Measurements from ENCODE around the gene ADCY4. TPM values are rescaled to one million over a fixed set of nuclear protein-coding genes. Genes with fewer than 3 reads are reported as not detected.

Gene ADCY4
- total and polyA plus RNA-seq, 2 of the 13 experiments (the other 11 are each of a cell fraction or from before 2014, with no cell fraction given): 0.03 TPM; not detected in 1

GRCh38 chr14:24307156-24307574, 27.7 kb downstream of the ADCY4 start (continued):
- TF ChIP-seq ZNF280B (CRISPR knock-in tag; IDR thresholded peaks at IDR 0.05; ENCODE audit: borderline replicate concordance) (0 out of 2 replicates have a peak, but pooled peaks have one; percentile 13), ZNF557 (CRISPR knock-in tag; IDR thresholded peaks at IDR 0.05) (peak; percentile 51; the same call in 1 of the 2 replicates), ZNF598 (CRISPR knock-in tag; IDR thresholded peaks at IDR 0.05; ENCODE audit: borderline replicate concordance) (0 out of 2 replicates have a peak, but pooled peaks have one; percentile 55), HNRNPH1 (optimal IDR thresholded peaks at IDR 0.05; ENCODE audit: low read depth, low read length) (peak; percentile 6), ZNF782 (CRISPR knock-in tag; IDR thresholded peaks at IDR 0.05; ENCODE audit: borderline replicate concordance) (no peak), ZNF160 (CRISPR knock-in tag; IDR thresholded peaks at IDR 0.05) (peak; percentile 8; the same call in 1 of the 2 replicates), NCOA2 (CRISPR knock-in tag; IDR thresholded peaks at IDR 0.05) (no peak), PRPF4 (IDR thresholded peaks at IDR 0.05; ENCODE audit: low read depth, low read length, poor library complexity, severe bottlenecking) (peak; percentile 79), ZBTB7B (CRISPR knock-in tag; IDR thresholded peaks at IDR 0.05) (0 out of 2 replicates have a peak, but pooled peaks have one; percentile 35), TFDP2 (CRISPR knock-in tag; IDR thresholded peaks at IDR 0.05) (0 out of 2 replicates have a peak, but pooled peaks have one; percentile 40), IRX3 (CRISPR knock-in tag; IDR thresholded peaks at IDR 0.05; ENCODE audit: borderline replicate concordance, low read depth) (0 out of 2 replicates have a peak, but pooled peaks have one; percentile 12), ZNF674 (CRISPR knock-in tag; IDR thresholded peaks at IDR 0.05; ENCODE audit: low read depth) (peak; percentile 85; the same call in 1 of the 2 replicates), ZFY (CRISPR knock-in tag; IDR thresholded peaks at IDR 0.05) (peak; percentile 59), SUZ12 (IDR thresholded peaks at IDR 0.05; ENCODE audit: low read depth, low read length) (0 out of 2 replicates have a peak, but pooled peaks have one; percentile 20), ZNF777 (CRISPR knock-in tag; IDR thresholded peaks at IDR 0.05) (0 out of 2 replicates have a peak, but pooled peaks have one; percentile 41)
- TF ChIP-seq, protein P1, sequence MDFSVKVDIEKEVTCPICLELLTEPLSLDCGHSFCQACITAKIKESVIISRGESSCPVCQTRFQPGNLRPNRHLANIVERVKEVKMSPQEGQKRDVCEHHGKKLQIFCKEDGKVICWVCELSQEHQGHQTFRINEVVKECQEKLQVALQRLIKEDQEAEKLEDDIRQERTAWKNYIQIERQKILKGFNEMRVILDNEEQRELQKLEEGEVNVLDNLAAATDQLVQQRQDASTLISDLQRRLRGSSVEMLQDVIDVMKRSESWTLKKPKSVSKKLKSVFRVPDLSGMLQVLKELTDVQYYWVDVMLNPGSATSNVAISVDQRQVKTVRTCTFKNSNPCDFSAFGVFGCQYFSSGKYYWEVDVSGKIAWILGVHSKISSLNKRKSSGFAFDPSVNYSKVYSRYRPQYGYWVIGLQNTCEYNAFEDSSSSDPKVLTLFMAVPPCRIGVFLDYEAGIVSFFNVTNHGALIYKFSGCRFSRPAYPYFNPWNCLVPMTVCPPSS (IDR thresholded peaks at IDR 0.05): no peak
- TF ChIP-seq, protein P2, sequence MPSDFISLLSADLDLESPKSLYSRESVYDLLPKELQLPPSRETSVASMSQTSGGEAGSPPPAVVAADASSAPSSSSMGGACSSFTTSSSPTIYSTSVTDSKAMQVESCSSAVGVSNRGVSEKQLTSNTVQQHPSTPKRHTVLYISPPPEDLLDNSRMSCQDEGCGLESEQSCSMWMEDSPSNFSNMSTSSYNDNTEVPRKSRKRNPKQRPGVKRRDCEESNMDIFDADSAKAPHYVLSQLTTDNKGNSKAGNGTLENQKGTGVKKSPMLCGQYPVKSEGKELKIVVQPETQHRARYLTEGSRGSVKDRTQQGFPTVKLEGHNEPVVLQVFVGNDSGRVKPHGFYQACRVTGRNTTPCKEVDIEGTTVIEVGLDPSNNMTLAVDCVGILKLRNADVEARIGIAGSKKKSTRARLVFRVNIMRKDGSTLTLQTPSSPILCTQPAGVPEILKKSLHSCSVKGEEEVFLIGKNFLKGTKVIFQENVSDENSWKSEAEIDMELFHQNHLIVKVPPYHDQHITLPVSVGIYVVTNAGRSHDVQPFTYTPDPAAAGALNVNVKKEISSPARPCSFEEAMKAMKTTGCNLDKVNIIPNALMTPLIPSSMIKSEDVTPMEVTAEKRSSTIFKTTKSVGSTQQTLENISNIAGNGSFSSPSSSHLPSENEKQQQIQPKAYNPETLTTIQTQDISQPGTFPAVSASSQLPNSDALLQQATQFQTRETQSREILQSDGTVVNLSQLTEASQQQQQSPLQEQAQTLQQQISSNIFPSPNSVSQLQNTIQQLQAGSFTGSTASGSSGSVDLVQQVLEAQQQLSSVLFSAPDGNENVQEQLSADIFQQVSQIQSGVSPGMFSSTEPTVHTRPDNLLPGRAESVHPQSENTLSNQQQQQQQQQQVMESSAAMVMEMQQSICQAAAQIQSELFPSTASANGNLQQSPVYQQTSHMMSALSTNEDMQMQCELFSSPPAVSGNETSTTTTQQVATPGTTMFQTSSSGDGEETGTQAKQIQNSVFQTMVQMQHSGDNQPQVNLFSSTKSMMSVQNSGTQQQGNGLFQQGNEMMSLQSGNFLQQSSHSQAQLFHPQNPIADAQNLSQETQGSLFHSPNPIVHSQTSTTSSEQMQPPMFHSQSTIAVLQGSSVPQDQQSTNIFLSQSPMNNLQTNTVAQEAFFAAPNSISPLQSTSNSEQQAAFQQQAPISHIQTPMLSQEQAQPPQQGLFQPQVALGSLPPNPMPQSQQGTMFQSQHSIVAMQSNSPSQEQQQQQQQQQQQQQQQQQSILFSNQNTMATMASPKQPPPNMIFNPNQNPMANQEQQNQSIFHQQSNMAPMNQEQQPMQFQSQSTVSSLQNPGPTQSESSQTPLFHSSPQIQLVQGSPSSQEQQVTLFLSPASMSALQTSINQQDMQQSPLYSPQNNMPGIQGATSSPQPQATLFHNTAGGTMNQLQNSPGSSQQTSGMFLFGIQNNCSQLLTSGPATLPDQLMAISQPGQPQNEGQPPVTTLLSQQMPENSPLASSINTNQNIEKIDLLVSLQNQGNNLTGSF (CRISPR knock-in tag; IDR thresholded peaks at IDR 0.05): peak; percentile 38; the same call in 1 of the 2 replicates
- TF ChIP-seq, protein P3, sequence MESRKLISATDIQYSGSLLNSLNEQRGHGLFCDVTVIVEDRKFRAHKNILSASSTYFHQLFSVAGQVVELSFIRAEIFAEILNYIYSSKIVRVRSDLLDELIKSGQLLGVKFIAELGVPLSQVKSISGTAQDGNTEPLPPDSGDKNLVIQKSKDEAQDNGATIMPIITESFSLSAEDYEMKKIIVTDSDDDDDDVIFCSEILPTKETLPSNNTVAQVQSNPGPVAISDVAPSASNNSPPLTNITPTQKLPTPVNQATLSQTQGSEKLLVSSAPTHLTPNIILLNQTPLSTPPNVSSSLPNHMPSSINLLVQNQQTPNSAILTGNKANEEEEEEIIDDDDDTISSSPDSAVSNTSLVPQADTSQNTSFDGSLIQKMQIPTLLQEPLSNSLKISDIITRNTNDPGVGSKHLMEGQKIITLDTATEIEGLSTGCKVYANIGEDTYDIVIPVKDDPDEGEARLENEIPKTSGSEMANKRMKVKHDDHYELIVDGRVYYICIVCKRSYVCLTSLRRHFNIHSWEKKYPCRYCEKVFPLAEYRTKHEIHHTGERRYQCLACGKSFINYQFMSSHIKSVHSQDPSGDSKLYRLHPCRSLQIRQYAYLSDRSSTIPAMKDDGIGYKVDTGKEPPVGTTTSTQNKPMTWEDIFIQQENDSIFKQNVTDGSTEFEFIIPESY (CRISPR knock-in tag; IDR thresholded peaks at IDR 0.05): peak; percentile 84

All from HepG2 (cell line).